ENCODE data around the gene CDRT15. TPM values are rescaled to one million over a fixed set of nuclear protein-coding genes. Genes with fewer than 3 reads are reported as not detected.
A peak's percentile ranks its signal among the peaks of the same experiment; 100 is the strongest.

The CDRT15 gene
- total and polyA plus RNA-seq, 5 donors from 2014 or later, result 0.49 TPM; not detected in 4

- Mint-ChIP-seq H3K27me3 (peaks cover 9% of the 10 kb centered on the region), H3K4me3 (no peak overlapping the region), H3K9me3 (peaks cover 0 to 2% (median 0%) of the 10 kb centered on the region in 7 donors), H3K27ac (no peak overlapping the region), H3K36me3 (peaks cover 7% of the 10 kb centered on the region), H3K4me1 (peaks cover 0 to 5% (median 3%) of the 10 kb centered on the region in 4 donors)
- no peaks in the 10 kb centered on the region for H3K4me1 ChIP-seq (ENCODE audit: control insufficient read depth, insufficient read depth, low read length, poor library complexity, severe bottlenecking)
- H3K27me3 ChIP-seq (ENCODE audit: control insufficient read depth, insufficient read depth, low read length), result no peaks in the 10 kb centered on the region
- DNase-seq (no peak), ATAC-seq (ENCODE audit: low read depth in 2 of 2) (no peak)
- no peaks in the 10 kb centered on the region for H3K36me3 ChIP-seq (ENCODE audit: control insufficient read depth, insufficient read depth, low read length)
- H3K9me3 ChIP-seq (ENCODE audit: control insufficient read depth in 2 of 2, low read length in 2 of 2), result no peaks in the 10 kb centered on the region
- H3K27ac ChIP-seq (ENCODE audit: insufficient read depth, low read length, poor library complexity, severe bottlenecking), result no peak overlapping the region
- no peak overlapping the region for H3K4me3 ChIP-seq (ENCODE audit: low read depth, low read length)
These were observed 11.2 kb downstream of the CDRT15 start for GRCh38 chr17:14225254-14225980.

DNA sequence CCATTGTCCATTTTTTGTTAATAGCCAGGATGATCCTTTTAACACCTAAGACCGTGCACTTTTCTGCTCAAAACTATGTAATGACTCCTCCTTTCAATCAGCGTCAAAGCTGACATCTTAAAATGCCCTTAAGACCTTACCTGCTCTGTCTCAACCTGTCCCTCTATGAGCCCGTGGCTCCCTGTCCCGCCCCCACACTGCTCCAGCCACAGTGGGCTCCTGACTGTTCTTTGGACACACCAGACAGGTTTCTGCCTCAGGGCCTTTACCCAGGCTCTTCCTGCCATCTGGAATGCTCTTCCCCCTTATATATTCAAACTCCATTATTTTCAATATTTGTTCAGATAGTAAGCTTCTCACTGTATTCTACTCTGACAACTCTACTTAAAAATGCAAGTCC, 14.1 kb downstream of the CDRT15 start:
- peaks cover 0 to 2% (median 0%) of the 10 kb centered on the region in 7 donors for H3K9me3 Mint-ChIP-seq
- H3K4me3 Mint-ChIP-seq, result no peak overlapping the region
- H3K27me3 Mint-ChIP-seq, result peaks cover 9% of the 10 kb centered on the region
- Histone ChIP-seq H3K4me1 (ENCODE audit: control insufficient read depth, insufficient read depth, low read length, poor library complexity, severe bottlenecking) (no peaks in the 10 kb centered on the region), H3K4me3 (ENCODE audit: low read depth, low read length) (no peak overlapping the region), H3K36me3 (ENCODE audit: control insufficient read depth, insufficient read depth, low read length) (no peaks in the 10 kb centered on the region), H3K27ac (ENCODE audit: insufficient read depth, low read length, poor library complexity, severe bottlenecking) (no peak overlapping the region), H3K9me3 (ENCODE audit: control insufficient read depth in 2 of 2, low read length in 2 of 2) (no peaks in the 10 kb centered on the region), H3K27me3 (ENCODE audit: control insufficient read depth, insufficient read depth, low read length) (no peaks in the 10 kb centered on the region)
- DNase-seq, result no peak
- no peak for ATAC-seq (ENCODE audit: low read depth in 2 of 2)
- H3K27ac Mint-ChIP-seq, result peak overlapping the region in 1 of 3 donors; percentile 21
- peaks cover 6% of the 10 kb centered on the region for H3K36me3 Mint-ChIP-seq
- peaks cover 0 to 2% (median 0%) of the 10 kb centered on the region in 4 donors for H3K4me1 Mint-ChIP-seq

DNA sequence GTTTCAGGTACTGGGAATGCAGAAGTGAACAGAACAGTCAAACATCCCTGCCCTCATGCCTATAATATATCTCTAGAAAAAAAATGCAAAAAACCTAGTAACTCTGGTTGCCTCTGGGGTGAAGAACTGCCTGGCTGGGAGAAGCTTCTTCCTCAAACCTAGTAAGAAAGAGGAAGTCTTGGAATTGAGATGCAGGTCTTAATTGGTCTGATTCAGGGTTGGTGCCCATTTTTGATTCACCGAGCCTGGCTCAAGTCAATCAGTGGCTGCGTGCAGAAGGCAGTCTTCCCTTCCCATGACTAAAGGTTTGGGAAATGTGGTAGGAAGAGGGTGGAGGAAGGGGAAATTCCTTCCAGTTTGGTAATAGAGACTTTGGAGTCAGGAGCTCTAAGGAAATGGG, 22.4 kb downstream of the CDRT15 start:
- Mint-ChIP-seq H3K4me1 (peaks cover 2 to 40% (median 14%) of the 10 kb centered on the region in 4 donors), H3K27me3 (no peaks in the 10 kb centered on the region), H3K9me3 (peaks cover 0 to 1% (median 0%) of the 10 kb centered on the region in 7 donors), H3K36me3 (peaks cover 28% of the 10 kb centered on the region), H3K4me3 (no peak overlapping the region), H3K27ac (peak overlapping the region in 1 of 3 donors; percentile 71)
- Histone ChIP-seq H3K4me3 (ENCODE audit: low read depth, low read length) (no peak overlapping the region), H3K27ac (ENCODE audit: insufficient read depth, low read length, poor library complexity, severe bottlenecking) (no peak overlapping the region), H3K36me3 (ENCODE audit: control insufficient read depth, insufficient read depth, low read length) (no peaks in the 10 kb centered on the region), H3K27me3 (ENCODE audit: control insufficient read depth, insufficient read depth, low read length) (no peaks in the 10 kb centered on the region), H3K4me1 (ENCODE audit: control insufficient read depth, insufficient read depth, low read length, poor library complexity, severe bottlenecking) (no peaks in the 10 kb centered on the region), H3K9me3 (ENCODE audit: control insufficient read depth in 2 of 2, low read length in 2 of 2) (no peaks in the 10 kb centered on the region)
- ATAC-seq (ENCODE audit: low read depth in 2 of 2) (no peak), DNase-seq (no peak)

GRCh38 chr17:14212401-14212800, 24.3 kb downstream of the CDRT15 start:
- Mint-ChIP-seq H3K4me1 (peaks cover 10 to 59% (median 18%) of the 10 kb centered on the region in 4 donors), H3K36me3 (peaks cover 45% of the 10 kb centered on the region), H3K4me3 (peak overlapping the region in 1 of 4 donors; percentile 21), H3K27me3 (no peaks in the 10 kb centered on the region), H3K9me3 (peaks cover 0 to 1% (median 0%) of the 10 kb centered on the region in 7 donors), H3K27ac (peak overlapping the region in 1 of 3 donors; percentile 35)
- H3K27ac ChIP-seq (ENCODE audit: insufficient read depth, low read length, poor library complexity, severe bottlenecking), result no peak overlapping the region
- no peaks in the 10 kb centered on the region for H3K4me1 ChIP-seq (ENCODE audit: control insufficient read depth, insufficient read depth, low read length, poor library complexity, severe bottlenecking)
- ATAC-seq (ENCODE audit: low read depth in 2 of 2) (no peak), DNase-seq (no peak)
- H3K27me3 ChIP-seq (ENCODE audit: control insufficient read depth, insufficient read depth, low read length), result no peaks in the 10 kb centered on the region
- H3K4me3 ChIP-seq (ENCODE audit: low read depth, low read length), result no peak overlapping the region
- no peaks in the 10 kb centered on the region for H3K9me3 ChIP-seq (ENCODE audit: control insufficient read depth in 2 of 2, low read length in 2 of 2)
- peaks cover 5% of the 10 kb centered on the region for H3K36me3 ChIP-seq (ENCODE audit: control insufficient read depth, insufficient read depth, low read length)

DNA sequence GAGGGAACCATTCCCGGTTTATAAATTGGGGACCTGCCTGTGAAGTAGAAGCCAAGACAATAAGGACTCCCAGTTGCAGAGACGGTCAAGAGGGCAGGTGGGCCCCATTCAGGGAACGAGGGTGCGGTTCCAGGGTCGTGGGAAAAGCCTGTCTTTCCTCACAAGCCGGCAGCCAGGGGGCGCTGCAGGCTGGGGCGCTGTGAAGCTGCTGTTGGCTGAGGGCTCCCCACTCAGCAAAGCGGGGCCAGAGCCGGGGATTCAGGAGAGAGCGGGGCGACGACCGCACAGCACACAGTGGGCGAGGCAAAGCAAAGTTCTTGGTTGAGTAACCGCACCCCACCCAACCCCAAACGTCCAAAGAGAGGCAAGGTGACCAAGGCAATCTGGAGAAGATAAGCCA, 24.9 kb downstream of the CDRT15 start:
- H3K27ac Mint-ChIP-seq, result peak overlapping the region in 1 of 3 donors; percentile 70

DNA sequence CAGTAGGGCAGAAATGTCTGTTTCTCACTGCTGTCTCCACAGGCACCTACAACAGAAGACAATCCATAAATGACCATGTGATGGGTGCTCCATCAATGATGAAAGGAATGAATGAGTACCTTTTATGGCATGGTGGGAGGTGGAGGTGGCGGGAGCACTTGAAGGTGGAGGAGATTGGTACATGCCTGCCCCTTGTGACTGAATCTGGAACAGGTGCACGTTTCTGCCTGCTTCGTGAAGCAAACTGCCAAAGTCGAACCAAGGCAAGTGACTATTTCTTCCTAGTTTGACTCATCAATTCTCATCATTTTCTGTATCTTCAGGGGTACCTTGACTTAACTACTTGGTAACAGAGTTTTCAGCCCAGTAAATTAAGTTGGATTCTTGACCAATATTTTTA, 25.4 kb downstream of the CDRT15 start:
- Mint-ChIP-seq H3K4me1 (peaks cover 10 to 67% (median 21%) of the 10 kb centered on the region in 4 donors), H3K9me3 (peaks cover 0 to 1% (median 0%) of the 10 kb centered on the region in 7 donors), H3K36me3 (peaks cover 41% of the 10 kb centered on the region), H3K27ac (peak overlapping the region in 1 of 3 donors; percentile 44), H3K27me3 (no peaks in the 10 kb centered on the region), H3K4me3 (no peak overlapping the region)
- no peak overlapping the region for H3K4me3 ChIP-seq (ENCODE audit: low read depth, low read length)
- H3K4me1 ChIP-seq (ENCODE audit: control insufficient read depth, insufficient read depth, low read length, poor library complexity, severe bottlenecking), result peaks cover 8% of the 10 kb centered on the region
- DNase-seq (peak in 1 of 3 donors; percentile 37), ATAC-seq (ENCODE audit: low read depth in 2 of 2) (no peak)
- H3K9me3 ChIP-seq (ENCODE audit: control insufficient read depth in 2 of 2, low read length in 2 of 2), result no peaks in the 10 kb centered on the region
- H3K36me3 ChIP-seq (ENCODE audit: control insufficient read depth, insufficient read depth, low read length), result peaks cover 7% of the 10 kb centered on the region
- no peaks in the 10 kb centered on the region for H3K27me3 ChIP-seq (ENCODE audit: control insufficient read depth, insufficient read depth, low read length)
- H3K27ac ChIP-seq (ENCODE audit: insufficient read depth, low read length, poor library complexity, severe bottlenecking), result no peak overlapping the region

More for the DNA sequence above, 24.9 kb downstream of the CDRT15 start:
- no peaks in the 10 kb centered on the region for H3K27me3 Mint-ChIP-seq
- Histone ChIP-seq H3K27ac (ENCODE audit: insufficient read depth, low read length, poor library complexity, severe bottlenecking) (no peak overlapping the region), H3K36me3 (ENCODE audit: control insufficient read depth, insufficient read depth, low read length) (peaks cover 7% of the 10 kb centered on the region), H3K9me3 (ENCODE audit: control insufficient read depth in 2 of 2, low read length in 2 of 2) (no peaks in the 10 kb centered on the region), H3K4me3 (ENCODE audit: low read depth, low read length) (no peak overlapping the region), H3K4me1 (ENCODE audit: control insufficient read depth, insufficient read depth, low read length, poor library complexity, severe bottlenecking) (peaks cover 2% of the 10 kb centered on the region), H3K27me3 (ENCODE audit: control insufficient read depth, insufficient read depth, low read length) (no peaks in the 10 kb centered on the region)
- peaks cover 0 to 1% (median 0%) of the 10 kb centered on the region in 7 donors for H3K9me3 Mint-ChIP-seq
- H3K4me1 Mint-ChIP-seq, result peaks cover 10 to 61% (median 20%) of the 10 kb centered on the region in 4 donors
- DNase-seq (peak in 2 of 3 donors; percentile 29 to 32), ATAC-seq (ENCODE audit: low read depth in 2 of 2) (no peak)
- H3K4me3 Mint-ChIP-seq, result peak overlapping the region in 1 of 4 donors; percentile 21
- H3K36me3 Mint-ChIP-seq, result peaks cover 46% of the 10 kb centered on the region

GRCh38 chr17:14209215-14209614, 27.4 kb downstream of the CDRT15 start:
- Histone ChIP-seq H3K4me1 (ENCODE audit: control insufficient read depth, insufficient read depth, low read length, poor library complexity, severe bottlenecking) (peaks cover 28% of the 10 kb centered on the region), H3K4me3 (ENCODE audit: low read depth, low read length) (no peak overlapping the region), H3K36me3 (ENCODE audit: control insufficient read depth, insufficient read depth, low read length) (peaks cover 7% of the 10 kb centered on the region), H3K9me3 (ENCODE audit: control insufficient read depth in 2 of 2, low read length in 2 of 2) (no peaks in the 10 kb centered on the region), H3K27me3 (ENCODE audit: control insufficient read depth, insufficient read depth, low read length) (no peaks in the 10 kb centered on the region), H3K27ac (ENCODE audit: insufficient read depth, low read length, poor library complexity, severe bottlenecking) (no peak overlapping the region)
- Mint-ChIP-seq H3K27ac (peak overlapping the region in 2 of 3 donors; percentile 65 to 80), H3K4me1 (peaks cover 19 to 77% (median 37%) of the 10 kb centered on the region in 4 donors), H3K36me3 (peaks cover 41% of the 10 kb centered on the region), H3K9me3 (peaks cover 0 to 3% (median 0%) of the 10 kb centered on the region in 7 donors), H3K4me3 (peak overlapping the region in 1 of 4 donors; percentile 45), H3K27me3 (no peaks in the 10 kb centered on the region)
- ATAC-seq (ENCODE audit: low read depth in 2 of 2), result no peak
- DNase-seq, result no peak
